Anterior cingulate cortex (tissue), 58 donors: Measurements from ENCODE around the gene LRRK1.

Experiments used
- DNase-seq, 58 donors: peaks; one replicate each; lab custom pipeline; 2025; lab: John Stamatoyannopoulos, UW

Gene LRRK1

DNA sequence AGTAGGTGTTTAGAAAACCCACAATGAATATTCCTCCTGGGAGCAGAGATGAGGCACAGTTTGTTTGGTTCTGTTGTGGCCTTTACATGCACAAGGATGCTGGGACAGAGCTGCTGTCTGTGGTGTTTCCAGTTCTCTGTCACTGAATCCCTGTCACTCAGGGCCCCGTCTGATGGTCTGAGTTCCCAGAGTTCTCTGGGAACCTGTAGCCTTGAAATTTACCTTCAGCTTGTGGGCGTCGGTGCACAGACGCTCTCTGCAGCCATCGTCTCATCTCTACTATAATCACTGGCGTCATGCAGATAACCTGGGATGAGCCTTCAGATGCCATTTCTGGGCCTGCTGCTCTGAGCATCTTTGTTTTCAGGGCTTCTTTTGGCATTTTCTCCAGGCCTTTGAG lies 81.9 kb downstream of the LRRK1 start:
- DNase-seq = no peak

- DNase-seq = no peak
These were observed 82.6 kb downstream of the LRRK1 start for GRCh38 chr15:101001796-101002195.

DNA sequence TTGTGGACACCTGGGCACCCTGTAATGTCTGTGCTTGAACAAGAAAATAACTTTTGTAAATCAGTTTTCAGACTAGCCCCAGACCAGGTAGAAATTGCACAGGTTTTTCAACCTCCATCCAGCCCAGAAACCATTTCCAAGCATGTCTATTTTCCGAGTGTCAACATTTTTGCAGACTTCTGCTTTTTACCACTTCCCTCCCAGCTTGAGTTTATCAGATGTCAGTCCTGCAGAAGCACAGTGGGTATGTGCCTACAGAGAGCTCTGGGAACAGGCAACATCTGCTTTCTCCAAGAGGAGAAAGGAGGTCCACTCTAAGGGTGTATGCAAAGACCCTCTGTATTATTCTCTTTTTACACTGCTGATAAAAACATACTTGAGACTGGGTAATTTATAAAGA lies 83.9 kb downstream of the LRRK1 start:
- no peak for DNase-seq

DNA sequence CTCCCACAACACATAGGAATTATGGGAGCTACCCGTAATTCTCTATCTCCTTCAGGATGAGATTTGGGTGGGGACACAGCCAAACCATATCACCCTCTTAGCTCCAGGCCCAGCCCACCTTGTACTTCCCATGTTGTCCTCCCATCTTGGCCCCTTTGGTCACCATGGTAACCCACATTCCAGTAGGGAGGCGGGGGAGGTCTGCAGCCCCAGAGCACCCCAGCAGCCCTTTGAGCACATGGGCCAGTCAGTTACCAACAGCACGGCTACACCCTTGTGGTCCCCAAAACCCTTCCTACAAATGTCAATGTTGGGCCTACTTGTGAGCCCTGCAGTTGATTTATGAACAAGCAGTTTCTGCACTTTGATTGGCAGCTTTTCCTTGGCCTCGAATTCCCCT lies 84.5 kb downstream of the LRRK1 start:
- no peak for DNase-seq

- DNase-seq = no peak
These were observed 85.3 kb downstream of the LRRK1 start for GRCh38 chr15:101004500-101004899.

DNA sequence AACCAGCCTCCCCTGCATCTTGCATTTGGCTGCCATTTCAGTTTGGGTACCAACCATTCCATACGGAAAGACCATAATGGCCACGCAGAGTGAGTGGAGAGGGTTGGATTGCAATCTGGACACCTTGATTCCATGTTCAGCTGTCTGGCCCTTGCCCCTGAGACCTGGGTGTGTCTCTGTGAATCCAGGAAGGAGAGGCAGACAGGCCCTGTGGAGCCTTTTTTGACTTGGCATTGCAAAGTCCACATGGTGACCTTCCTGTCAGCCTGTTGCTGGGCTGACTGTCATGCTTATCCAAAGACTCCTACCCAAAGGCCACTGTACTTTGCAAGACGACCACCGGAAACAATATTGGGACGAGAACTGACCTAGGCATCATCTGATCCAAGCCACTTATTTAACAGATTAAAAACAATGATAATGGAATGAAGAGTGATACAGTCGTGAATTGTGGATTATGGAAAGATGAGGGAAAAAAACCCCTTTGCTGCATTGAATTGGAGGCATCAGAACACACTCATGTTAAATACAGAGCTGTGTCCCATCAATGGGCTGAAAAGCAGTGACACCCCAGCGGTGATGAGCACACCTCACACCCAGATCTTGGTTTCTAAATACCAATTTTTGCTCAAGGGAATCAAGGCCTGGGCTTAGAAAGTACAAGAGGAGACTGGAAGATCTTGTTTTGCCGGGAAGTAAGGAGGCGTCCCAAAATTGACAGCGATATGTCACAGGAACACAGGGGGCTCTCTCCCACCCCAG lies 86.0 kb downstream of the LRRK1 start:
- DNase-seq = no peak

DNA sequence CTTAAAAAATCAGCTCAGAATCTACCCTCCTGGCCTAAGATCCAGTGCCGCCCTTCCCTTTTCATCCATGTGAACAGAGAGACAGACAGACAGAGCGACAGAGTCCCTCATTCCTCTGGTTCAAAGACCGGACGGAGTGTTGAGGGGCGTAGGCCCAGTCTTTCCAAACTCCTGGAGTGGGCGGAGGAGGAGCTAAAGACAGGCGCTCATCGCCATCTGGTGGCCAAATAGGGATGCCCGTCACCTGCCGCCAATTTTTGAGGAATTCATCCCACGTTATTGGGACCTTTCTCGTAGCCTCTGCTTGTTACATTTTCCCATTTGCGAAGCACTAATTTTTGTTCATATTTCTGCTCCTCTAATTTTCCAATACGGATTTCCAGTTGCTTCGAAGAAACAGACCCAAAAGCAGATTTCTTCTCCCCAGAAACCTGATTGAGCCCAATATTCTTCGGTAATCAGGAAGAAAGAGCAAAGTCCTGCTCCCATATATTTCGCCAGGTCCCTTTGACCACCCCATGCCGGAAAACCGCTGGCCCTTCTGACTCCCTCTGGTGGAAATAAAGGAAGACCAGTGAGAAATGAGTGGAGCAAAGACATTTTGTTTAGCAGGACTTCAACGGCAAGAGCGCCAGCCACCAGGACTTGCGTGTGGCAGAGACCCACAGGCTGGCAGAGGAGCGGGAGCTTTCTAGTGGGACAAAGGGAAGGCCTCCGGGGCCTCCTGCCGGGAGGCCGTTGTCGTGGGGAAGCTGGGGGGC lies 88.0 kb downstream of the LRRK1 start:
- peak in 53 of 58 donors; percentile 3 to 78 (median 46) for DNase-seq

- peak in 46 of 58 donors; percentile 14 to 73 (median 36) for DNase-seq
These were observed 89.3 kb downstream of the LRRK1 start for GRCh38 chr15:101008158-101009139.

GRCh38 chr15:101009176-101009575 lies 90.0 kb downstream of the LRRK1 start:
- no peak for DNase-seq

GRCh38 chr15:101010781-101011180 lies 91.6 kb downstream of the LRRK1 start:
- DNase-seq = no peak

DNA sequence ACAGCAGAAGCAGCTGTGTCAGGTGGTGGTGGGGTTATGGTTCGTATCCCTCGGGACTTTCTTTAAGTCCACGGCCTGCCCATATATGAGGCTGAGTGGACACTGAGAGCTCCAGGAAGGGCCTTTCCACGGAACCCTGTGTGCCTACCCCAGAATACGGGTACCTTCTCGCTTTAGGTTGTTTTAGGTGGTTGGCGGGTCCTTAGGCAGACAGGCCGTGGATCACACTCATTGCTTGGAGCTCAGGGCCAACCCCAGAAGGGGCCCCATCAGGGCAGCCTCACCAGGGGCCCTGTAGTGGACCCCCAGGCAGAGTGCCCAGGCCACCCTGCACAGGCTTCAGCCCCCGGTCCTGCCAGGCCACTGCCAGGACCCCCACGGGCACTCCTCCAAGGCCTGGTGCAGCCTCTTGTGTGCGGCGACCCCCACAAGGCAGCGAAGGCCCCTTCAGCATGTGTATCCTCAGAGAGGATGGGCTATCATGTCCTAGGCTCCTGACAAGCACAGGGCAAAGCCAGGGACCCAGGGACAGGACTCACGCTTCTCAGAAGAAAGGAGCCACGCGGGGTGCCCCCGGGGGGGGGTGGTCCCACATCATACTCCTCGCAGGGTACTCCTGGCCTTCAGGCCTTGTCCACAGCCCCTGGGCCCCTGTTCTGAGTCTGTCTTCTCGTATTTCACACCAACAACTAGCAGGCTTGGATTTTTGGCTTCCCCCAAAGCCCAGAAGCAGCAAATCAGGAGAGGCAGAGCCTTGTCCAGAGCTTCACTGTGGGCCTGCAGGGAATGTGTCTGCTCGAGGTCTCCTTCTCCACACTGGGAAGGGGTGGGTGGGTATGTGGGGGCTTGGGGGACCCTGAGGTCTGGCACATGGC lies 93.4 kb downstream of the LRRK1 start:
- DNase-seq = no peak

DNA sequence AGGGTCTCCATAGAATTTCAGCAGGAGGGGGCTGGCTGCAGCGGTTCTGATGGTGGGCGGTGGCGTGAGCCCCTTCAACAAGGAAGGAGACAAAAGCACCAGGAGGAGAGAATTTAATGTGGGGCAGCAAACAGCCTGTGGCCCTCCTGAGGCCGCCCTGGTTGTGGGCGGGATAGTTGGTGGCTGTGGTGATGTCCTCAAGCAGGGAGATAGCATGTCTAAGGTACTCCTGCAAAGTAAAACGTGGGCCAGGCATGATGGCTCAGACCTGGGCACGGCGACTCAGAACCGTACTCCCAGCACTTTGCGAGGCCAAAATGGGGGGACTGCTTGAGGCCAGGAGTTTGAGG lies 94.0 kb downstream of the LRRK1 start:
- DNase-seq = no peak

GRCh38 chr15:101013769-101014675 lies 94.9 kb downstream of the LRRK1 start:
- peak in 3 of 58 donors; percentile 19 to 32 (median 19) for DNase-seq

DNA sequence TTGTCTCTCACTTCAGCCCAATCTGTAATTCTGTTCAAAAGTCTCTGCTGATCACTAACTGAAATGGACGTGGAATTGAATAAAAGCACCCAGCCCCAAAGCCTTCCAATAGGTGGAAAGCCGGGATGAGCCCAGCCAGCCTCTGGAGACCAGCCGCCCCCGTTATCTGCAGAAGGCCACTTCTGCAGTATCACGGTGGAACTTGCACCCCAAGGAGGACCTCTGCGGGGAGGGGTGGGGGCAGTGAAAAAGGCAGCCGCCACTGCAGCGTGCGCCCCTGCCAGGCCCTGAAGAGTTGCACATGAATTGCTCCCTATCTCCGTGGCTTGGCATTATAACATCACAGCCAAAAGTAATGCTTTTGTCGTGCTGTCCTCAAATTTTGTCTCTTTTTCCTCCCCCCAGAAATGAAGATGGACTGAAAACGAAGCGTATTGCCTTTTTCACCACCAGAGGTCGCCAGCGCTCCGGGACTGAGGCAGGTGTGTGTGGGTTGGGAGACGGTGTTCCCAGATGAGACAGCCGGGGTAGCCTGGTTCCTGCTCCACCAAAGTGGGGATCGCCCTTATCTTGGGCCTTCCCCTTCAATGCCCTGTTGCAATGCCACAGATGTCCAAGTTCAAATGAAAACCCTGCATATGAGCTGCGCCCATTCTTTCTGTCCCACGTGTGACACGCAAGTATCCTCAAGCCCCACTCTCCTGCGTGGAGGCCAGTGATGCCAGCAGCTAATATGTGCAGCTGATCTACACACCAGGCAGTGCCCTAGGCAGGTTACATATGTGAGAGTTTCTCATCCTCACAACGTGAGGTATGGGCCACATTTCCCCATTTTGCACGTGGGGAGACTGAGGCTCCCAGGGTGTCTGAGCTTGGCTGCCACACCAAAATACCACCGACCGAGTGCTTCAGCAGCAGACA lies 96.0 kb downstream of the LRRK1 start:
- peak in 49 of 58 donors; percentile 21 to 84 (median 43) for DNase-seq

DNA sequence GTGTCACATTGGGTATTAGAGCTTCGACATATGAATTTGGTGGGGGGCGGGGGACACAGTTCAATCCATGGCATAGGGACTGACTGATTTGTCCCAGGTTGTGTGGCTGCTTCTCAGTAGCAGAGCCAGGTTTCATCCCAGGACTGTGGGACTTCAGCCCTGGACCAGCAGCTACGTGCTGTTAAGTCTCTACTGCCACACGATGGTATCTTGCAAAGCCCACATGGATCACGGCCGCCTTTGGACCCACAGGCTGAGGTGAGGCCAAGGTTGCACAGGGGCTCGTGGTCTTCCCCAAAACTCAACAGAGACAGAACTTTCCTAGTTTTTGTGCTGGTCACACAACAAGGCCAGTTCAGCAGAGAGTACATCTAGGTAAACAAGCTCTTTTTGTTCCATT lies 97.4 kb downstream of the LRRK1 start:
- no peak for DNase-seq

- DNase-seq = no peak
These were observed 98.1 kb downstream of the LRRK1 start for GRCh38 chr15:101017093-101017754.

GRCh38 chr15:101018016-101018415 lies 98.9 kb downstream of the LRRK1 start:
- no peak for DNase-seq
